Lower leg skin (tissue), 4 donors: ENCODE results near the gene B3GNT9. TPM values are rescaled to one million over a fixed set of nuclear protein-coding genes. Genes with fewer than 3 reads are reported as not detected.

ENCODE experiments used
- DNase-seq, 2 donors: peaks; one replicate each; pipeline ENCODE4 v3.0.0-alpha.2; 2019; ENCODE audit warnings: low spot score in 2 of 2
- H3K4me3 ChIP-seq: fragments of 200-600 bp; sonication (generic); 2 replicates; pipeline ENCODE4 v1.5.1; 2017; ENCODE audit warnings: mild to moderate bottlenecking, low read depth; ENCODE audit not compliant: poor library complexity, severe bottlenecking
- POLR2A ChIP-seq, 2 donors: fragments of 450-650 bp; IDR thresholded peaks; one replicate each; pipeline ENCODE4 v1.6.1; 2016 to 2017; ENCODE audit warnings: antibody characterized with exemption in 2 of 2, mild to moderate bottlenecking in 1 of 2, moderate library complexity in 1 of 2
- WGBS, 2 donors: methylation state at CpG; one replicate each; pipeline ENCODE4 v1.1.5; 2018; 5-methylcytosine and 5-hydroxymethylcytosine counted together
- intact Hi-C: fragments of 100-400 bp; cut with DNase I; formaldehyde crosslinking; loops from one replicate; pipeline ENCODE4 v1.15.0; 2023; ENCODE audit warnings: low total_unique reads
- total RNA-seq, 4 donors: library from RNA; depleted of rRNA; stranded (reverse); fragments of >200 nt; gene quantifications; one replicate each; pipeline ENCODE4 v1.1.0, GENCODE V29; 2016
- TF ChIP-seq, protein P1 (sequence below), 3 donors: fragments of 450-650 bp; IDR thresholded peaks; one replicate each; pipeline ENCODE4 v1.5.1; 2016; ENCODE audit warnings: antibody characterized with exemption in 3 of 3, mild to moderate bottlenecking in 3 of 3, moderate library complexity in 2 of 3

B3GNT9 gene
- total RNA-seq, 4 donors from 2014 or later, result 10.3 to 18.0 (median 13.3) TPM

DNA sequence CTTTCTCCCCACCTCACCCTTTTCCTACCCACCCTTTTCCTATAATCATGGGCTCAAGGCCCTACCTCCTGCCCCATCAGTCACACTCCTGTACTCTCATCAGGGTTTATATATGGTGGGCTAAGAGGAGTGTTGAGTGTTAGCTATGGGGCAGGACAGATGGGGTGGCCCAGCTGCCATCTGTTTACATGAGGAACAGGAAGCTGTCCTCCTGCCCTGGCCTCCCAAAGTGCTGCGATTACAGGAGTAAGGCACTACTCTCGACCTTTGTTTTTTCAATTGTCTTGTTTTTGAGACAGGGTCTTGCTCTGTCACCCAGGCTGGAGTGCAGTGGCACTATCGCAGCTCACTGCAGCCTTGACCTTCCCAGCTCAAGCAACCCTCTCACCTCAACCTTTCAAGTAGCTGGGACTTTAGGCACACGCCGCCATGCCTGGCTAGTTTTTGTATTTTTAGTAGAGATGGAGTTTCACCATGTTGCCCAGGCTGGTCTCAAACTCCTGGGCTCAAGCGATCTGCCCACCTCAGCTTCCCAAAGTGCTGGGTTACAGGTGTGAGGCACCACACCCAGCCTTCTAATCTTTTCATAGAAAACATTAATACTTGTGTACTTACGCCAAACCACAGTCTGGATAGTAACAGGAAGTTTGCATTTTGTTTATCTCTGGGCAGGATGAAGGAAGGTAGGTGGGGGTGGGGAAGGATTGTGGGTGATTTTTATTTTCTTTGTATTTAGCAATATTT lies 7.3 kb upstream of the B3GNT9 start:
- no peak for TF ChIP-seq POLR2A (IDR thresholded peaks at IDR 0.05)
- TF ChIP-seq, protein P1, sequence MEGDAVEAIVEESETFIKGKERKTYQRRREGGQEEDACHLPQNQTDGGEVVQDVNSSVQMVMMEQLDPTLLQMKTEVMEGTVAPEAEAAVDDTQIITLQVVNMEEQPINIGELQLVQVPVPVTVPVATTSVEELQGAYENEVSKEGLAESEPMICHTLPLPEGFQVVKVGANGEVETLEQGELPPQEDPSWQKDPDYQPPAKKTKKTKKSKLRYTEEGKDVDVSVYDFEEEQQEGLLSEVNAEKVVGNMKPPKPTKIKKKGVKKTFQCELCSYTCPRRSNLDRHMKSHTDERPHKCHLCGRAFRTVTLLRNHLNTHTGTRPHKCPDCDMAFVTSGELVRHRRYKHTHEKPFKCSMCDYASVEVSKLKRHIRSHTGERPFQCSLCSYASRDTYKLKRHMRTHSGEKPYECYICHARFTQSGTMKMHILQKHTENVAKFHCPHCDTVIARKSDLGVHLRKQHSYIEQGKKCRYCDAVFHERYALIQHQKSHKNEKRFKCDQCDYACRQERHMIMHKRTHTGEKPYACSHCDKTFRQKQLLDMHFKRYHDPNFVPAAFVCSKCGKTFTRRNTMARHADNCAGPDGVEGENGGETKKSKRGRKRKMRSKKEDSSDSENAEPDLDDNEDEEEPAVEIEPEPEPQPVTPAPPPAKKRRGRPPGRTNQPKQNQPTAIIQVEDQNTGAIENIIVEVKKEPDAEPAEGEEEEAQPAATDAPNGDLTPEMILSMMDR (IDR thresholded peaks at IDR 0.05), result no peak
- 70 to 80% methylated on average over 7 of the region's 7 CpGs for WGBS, 2 donors
- DNase-seq, result no peak
- no peak overlapping the region for H3K4me3 ChIP-seq
- intact Hi-C loops, result loop anchor here (5.0 kb wide), 1 partner anchor 181 kb away; no protein-coding TSS in a partner anchor

DNA sequence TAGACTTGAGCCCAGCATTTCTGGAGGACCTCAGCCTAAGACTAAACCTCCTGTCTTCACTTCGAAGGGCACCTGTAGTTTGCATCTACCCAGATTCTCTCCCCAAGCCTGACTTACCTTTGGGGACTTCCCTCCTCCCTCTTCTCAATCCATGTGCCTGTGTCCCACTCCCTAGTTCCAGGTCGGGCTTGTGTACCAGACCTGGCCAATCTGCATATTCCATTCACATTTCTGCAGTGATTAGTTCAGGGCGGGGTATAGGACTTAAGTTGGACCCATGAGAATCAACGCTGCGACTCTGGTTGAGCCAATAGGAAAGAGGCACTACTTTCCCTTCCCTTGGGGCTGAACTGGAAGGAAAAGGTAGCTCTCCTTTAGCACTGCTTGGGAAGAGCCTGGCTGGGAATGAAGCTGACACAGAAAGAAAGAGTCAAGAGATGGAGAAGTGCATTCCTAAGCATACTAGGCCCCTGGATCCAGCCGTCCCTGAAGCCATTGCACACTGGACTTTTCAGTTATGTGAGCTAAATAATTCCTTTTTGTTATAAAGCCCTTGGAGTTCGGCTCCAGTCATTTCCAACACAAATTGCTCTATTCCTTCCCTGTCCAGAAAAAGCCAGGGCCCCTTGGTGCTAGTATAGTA lies 6.4 kb upstream of the B3GNT9 start:
- no peak overlapping the region for H3K4me3 ChIP-seq
- WGBS, 2 donors, result 60 to 65% methylated on average over 7 of the region's 7 CpGs
- intact Hi-C loops, result loop anchor here (5.0 kb wide), 1 partner anchor 180 kb away; no protein-coding TSS in a partner anchor
- DNase-seq, result no peak
- TF ChIP-seq, protein P1 (IDR thresholded peaks at IDR 0.05), result no peak
- TF ChIP-seq POLR2A (IDR thresholded peaks at IDR 0.05), result no peak

DNA sequence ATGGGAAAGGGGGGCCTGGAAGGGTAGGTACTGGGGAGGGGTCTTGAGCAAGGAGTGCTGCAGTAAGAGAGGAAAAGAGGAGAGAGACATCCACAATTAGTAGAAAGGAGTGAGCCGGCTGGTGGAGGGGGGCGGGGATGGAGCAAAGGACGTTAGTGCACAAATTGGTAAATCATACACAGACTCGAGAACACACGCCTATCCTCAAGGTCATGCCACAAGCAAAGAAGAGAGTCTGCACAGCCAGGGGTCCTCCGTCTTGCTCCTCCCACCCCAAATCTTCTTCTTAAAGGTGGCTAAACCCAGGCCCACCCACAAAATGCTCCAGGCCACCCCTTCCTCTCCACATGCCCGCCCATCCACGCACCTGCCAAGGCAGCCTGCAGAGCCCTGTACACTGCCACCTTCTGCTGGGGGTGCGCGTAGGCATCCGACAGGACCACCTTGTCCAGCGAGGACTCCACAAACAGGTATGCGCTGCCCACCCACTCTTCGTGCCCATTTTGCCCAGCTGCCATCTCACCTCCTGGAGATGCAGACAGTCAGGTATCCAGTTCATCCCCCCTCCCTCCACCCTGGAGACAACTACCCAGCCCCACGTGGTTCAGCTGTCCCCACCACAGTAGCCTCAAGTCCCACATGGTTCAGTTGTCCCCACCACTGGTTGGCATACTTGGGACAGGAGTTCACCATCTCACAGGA lies 5.5 kb upstream of the B3GNT9 start:
- TF ChIP-seq, protein P1 (IDR thresholded peaks at IDR 0.05), result no peak
- TF ChIP-seq POLR2A (IDR thresholded peaks at IDR 0.05), result no peak
- intact Hi-C loops, result loop anchor here (5.0 kb wide), 1 partner anchor 179 kb away; no protein-coding TSS in a partner anchor
- 64 to 74% methylated on average over 14 to 15 of the region's 15 CpGs for WGBS, 2 donors

DNA sequence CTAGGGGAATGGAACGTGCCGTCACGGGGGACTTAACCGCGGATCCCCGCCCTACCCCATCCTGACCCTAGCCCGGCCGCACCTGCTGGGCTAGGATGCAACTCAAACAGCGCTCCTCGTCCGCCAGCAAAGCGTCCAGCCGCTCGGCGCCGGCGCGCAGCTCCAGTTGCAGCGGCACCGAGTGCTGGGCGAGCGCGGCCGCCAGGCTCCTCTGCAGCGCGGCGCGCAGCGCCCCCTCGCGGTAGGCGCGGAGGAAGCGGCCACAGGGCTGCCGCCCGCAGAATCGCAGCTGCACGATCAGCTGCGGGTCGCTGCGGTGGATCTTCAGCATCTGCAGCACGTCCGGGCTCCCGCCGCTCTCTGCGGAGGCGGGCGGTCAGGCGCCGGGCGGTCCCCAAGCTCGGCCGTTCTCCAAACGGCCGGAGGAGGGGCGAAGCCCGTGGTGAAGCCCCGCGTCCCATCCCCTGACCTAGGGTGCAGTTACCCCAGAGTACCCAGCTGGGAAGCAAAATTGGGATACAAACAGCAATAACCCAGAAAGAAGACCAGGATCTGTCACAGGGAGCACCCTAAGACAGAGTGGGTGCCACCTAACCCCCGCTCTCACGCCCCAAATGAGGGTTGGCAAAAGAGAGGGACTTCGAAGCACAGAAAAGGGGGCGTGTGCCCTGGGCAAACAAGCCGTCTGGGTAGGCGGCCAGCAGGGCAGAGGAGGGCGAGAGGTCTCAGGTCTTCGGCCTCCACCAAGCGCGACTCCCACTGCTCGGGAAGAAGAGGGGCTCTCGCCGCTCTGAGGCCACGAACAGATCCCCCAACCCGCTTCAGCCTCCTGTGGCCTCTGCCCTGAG lies 4.7 kb upstream of the B3GNT9 start:
- no peak for DNase-seq
- intact Hi-C loops, result loop anchor here (5.0 kb wide), 1 partner anchor 178 kb away; no protein-coding TSS in a partner anchor
- H3K4me3 ChIP-seq, result no peak overlapping the region
- 25 to 35% methylated on average over 28 to 33 of the region's 74 CpGs for WGBS, 2 donors
- TF ChIP-seq, protein P1 (IDR thresholded peaks at IDR 0.05), result peak in 1 of 3 donors; percentile 53
- TF ChIP-seq POLR2A (IDR thresholded peaks at IDR 0.05), result no peak

More for the DNA sequence above, 5.5 kb upstream of the B3GNT9 start:
- H3K4me3 ChIP-seq, result no peak overlapping the region
- DNase-seq, result no peak
